ENCODE results near the gene ASB15. TPM values are rescaled to one million over a fixed set of nuclear protein-coding genes. Genes with fewer than 3 reads are reported as not detected.

ASB15 gene
- total RNA-seq, 2 experiments from 2014 or later, result not detected

DNA sequence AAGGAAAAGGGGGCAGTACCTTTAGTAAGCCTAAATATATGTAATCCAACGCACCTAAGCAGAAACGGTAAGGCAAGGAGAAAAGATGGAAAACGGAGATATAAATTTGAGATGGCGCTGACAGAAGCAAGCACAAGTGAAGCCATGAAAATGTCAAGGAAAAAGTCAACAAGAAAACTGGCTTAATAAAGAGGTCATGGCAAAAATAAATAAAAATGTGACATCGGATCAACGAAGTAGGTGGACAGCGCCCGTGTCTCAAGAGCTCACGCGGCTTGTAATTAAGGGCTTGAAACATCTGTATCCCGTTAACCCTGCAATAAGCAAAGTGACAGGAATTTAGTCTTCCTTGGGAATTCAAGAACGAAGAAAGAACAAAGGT lies 44.6 kb upstream of the ASB15 start:
- DNase-seq, result no peak
- Mint-ChIP-seq H3K4me3 (no peak overlapping the region), H3K9me3 (no peaks in the 10 kb centered on the region), H3K27me3 (no peaks in the 10 kb centered on the region), H3K36me3 (ENCODE audit: low read depth) (peaks cover 16% of the 10 kb centered on the region), H3K27ac (no peak overlapping the region), H3K4me1 (ENCODE audit: low read depth) (peaks cover 17% of the 10 kb centered on the region)
- no peak for ATAC-seq
- intact Hi-C loops (cut with micrococcal nuclease), result no loop called here
- CTCF ChIA-PET, result interaction anchor here (0.7 to 1.6 kb wide), 4 partner anchors 19 to 192 kb away, joined by 3 to 11 read pairs (median 4); partner anchors contain the start of genes IQUB and WASL
- TF ChIP-seq, protein P1, sequence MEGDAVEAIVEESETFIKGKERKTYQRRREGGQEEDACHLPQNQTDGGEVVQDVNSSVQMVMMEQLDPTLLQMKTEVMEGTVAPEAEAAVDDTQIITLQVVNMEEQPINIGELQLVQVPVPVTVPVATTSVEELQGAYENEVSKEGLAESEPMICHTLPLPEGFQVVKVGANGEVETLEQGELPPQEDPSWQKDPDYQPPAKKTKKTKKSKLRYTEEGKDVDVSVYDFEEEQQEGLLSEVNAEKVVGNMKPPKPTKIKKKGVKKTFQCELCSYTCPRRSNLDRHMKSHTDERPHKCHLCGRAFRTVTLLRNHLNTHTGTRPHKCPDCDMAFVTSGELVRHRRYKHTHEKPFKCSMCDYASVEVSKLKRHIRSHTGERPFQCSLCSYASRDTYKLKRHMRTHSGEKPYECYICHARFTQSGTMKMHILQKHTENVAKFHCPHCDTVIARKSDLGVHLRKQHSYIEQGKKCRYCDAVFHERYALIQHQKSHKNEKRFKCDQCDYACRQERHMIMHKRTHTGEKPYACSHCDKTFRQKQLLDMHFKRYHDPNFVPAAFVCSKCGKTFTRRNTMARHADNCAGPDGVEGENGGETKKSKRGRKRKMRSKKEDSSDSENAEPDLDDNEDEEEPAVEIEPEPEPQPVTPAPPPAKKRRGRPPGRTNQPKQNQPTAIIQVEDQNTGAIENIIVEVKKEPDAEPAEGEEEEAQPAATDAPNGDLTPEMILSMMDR (IDR thresholded peaks at IDR 0.05), result no peak
- POLR2A ChIA-PET, result interaction anchor here (1.3 to 1.6 kb wide), 2 partner anchors 22 to 191 kb away, joined by 4 to 5 read pairs; partner anchors contain the start of gene IQUB

DNA sequence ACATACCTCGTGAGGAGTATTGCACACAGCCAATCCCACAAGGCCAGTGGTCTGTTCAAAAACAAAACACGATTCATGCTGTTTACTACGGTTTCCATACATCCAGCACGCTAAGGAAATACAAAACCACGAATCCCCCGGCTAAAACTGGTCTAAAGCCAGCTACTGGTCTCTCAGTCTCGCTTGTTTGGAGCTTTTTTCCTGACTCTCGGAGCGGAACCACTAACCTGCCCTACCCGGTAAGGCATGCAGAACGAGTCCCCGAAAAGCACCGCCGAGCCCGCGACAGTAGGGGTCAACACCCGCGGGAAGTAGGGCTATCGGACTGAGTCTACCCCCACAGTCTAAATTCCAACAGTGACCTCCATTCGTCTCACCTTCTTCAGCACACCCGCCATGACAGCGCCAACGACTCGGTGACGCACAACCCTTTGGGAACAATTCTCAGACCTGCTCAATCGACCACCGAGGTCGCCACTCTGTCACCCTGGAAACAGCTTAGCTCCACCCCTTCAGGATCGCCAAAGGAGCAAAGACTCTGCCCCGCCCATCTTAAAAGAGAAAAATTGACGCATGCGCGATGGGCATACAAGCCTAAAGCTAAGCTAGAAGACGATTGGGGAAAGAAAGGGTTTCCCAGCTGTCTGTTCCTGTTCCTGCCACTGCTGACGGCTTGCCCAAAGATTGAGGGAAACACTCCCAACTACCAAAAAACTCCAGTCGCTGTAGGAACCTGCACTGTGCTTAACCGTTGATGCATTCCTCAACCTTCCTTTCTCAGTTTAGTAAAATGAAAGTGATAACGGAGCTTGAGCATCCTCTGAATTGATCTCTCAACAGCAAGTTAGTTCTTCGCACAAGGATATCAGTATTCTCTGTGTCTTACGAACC lies 44.0 kb upstream of the ASB15 start, which contains the start of gene NDUFA5:
TSS of gene NDUFA5 (minus strand) at position 421 of the 891 bp plus-strand sequence. CDS start at position 398, 23 bp downstream.
- ATAC-seq, result peak; percentile 98
- ChIA-PET CTCF (interaction anchor here (0.7 to 1.6 kb wide), 5 partner anchors 20 to 191 kb away, joined by 3 to 11 read pairs (median 4); partner anchors contain the start of genes IQUB and WASL), POLR2A (interaction anchor here (0.5 to 1.6 kb wide), 4 partner anchors 9 to 190 kb away, joined by 3 to 5 read pairs (median 4); partner anchors contain the start of gene IQUB)
- Mint-ChIP-seq H3K36me3 (ENCODE audit: low read depth) (peaks cover 11% of the 10 kb centered on the region), H3K4me1 (ENCODE audit: low read depth) (peaks cover 16% of the 10 kb centered on the region), H3K9me3 (no peaks in the 10 kb centered on the region), H3K27me3 (no peaks in the 10 kb centered on the region), H3K27ac (no peak within 1 kb of the TSS), H3K4me3 (no peak within 1 kb of the TSS)
- intact Hi-C loops (cut with micrococcal nuclease), result no loop called here
- DNase-seq, result peak; percentile 98
- TF ChIP-seq, protein P1 (IDR thresholded peaks at IDR 0.05), result no peak

GRCh38 chr7:123558289-123558874 lies 43.2 kb upstream of the ASB15 start:
- TF ChIP-seq, protein P1 (IDR thresholded peaks at IDR 0.05), result no peak
- Mint-ChIP-seq H3K27me3 (no peaks in the 10 kb centered on the region), H3K27ac (no peak overlapping the region), H3K36me3 (ENCODE audit: low read depth) (peaks cover 4% of the 10 kb centered on the region), H3K9me3 (no peaks in the 10 kb centered on the region), H3K4me1 (ENCODE audit: low read depth) (peaks cover 9% of the 10 kb centered on the region), H3K4me3 (no peak overlapping the region)
- no peak for DNase-seq
- intact Hi-C loops (cut with micrococcal nuclease), result no loop called here
- ChIA-PET POLR2A (interaction anchor here (0.5 to 1.6 kb wide), 4 partner anchors 9 to 190 kb away, joined by 3 to 5 read pairs (median 4); partner anchors contain the start of gene IQUB), CTCF (interaction anchor here (0.9 to 1.6 kb wide), 3 partner anchors 64 to 190 kb away, joined by 3 to 11 read pairs (median 4); partner anchors contain the start of gene WASL)
- ATAC-seq, result no peak

GRCh38 chr7:123562121-123562520 lies 39.5 kb upstream of the ASB15 start:
- TF ChIP-seq, protein P1 (IDR thresholded peaks at IDR 0.05), result no peak
- Mint-ChIP-seq H3K27me3 (no peaks in the 10 kb centered on the region), H3K27ac (no peak overlapping the region), H3K4me3 (no peak overlapping the region), H3K36me3 (ENCODE audit: low read depth) (no peaks in the 10 kb centered on the region), H3K9me3 (no peaks in the 10 kb centered on the region), H3K4me1 (ENCODE audit: low read depth) (peaks cover 4% of the 10 kb centered on the region)
- CTCF ChIA-PET, result no interaction called here
- ATAC-seq (no peak), DNase-seq (no peak)
- POLR2A ChIA-PET, result no interaction called here
- intact Hi-C loops (cut with micrococcal nuclease), result no loop called here

Data from activated CD8-positive, alpha-beta T cell treated with anti-CD3 and anti-CD28 coated beads for 36 hours (primary cell).